ENCODE measurements around the gene TMEM88. TPM values are rescaled to one million over a fixed set of nuclear protein-coding genes. Genes with fewer than 3 reads are reported as not detected.

Gene TMEM88
- total and polyA plus RNA-seq, 8 donors: 2.1 to 28.5 (median 2.9) TPM

DNA sequence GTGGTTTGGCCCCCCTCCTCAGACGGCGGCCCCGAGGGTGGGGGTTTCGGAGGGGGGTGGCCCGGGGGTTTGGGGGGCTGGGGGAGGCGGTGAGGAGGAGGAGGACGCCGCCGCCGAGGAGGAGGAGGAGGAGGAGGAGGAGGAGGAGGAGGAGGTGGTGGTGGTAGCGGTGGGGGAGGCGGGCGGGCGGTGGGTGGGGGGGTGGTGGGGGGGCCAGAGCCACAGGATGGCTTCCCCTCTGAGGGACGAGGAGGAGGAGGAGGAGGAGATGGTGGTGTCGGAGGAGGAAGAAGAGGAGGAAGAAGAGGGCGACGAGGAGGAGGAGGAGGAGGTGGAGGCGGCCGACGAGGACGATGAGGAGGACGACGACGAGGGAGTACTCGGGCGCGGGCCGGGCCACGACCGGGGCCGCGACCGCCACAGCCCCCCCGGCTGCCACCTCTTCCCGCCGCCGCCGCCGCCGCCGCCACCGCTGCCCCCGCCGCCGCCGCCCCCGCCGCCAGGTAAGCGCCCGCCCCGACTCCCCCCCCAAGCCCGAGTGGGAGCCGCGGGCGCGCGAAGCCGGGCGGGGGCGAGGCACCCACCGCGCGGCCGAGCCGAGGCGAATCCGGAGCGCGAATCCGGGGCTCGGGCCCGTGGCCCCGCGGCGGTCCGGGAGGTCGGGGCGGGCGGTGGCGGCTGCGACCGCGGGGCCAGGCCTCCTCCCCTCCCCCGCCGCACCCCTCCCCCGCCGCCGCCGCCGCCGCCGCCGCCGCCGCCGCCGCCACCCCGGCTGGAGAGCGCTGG lies 29.9 kb downstream of the TMEM88 start:
- ATAC-seq (peak in 1 of 4 donors; percentile 16), FAIRE-seq (no peak), DNase-seq (peak in 3 of 6 donors; percentile 23 to 73 (median 51))
- peak overlapping the region; percentile 80 to 97 (median 88) for H3K27ac ChIP-seq
- peaks cover 22 to 33% (median 24%) of the 10 kb centered on the region in 3 donors for H3K4me1 ChIP-seq
- peak overlapping the region; percentile 77 to 84 (median 82) for H3K4me3 ChIP-seq
- WGBS, 2 donors: 0 to 4% methylated on average over 22 to 79 of the region's 100 CpGs
- no peaks in the 10 kb centered on the region for H3K27me3 ChIP-seq
- H3K9me3 ChIP-seq: no peaks in the 10 kb centered on the region
- peaks cover 0 to 8% (median 0%) of the 10 kb centered on the region in 3 donors for H3K36me3 ChIP-seq
- intact Hi-C loops (cut with DNase I): no loop called here
- TF ChIP-seq, protein P1, sequence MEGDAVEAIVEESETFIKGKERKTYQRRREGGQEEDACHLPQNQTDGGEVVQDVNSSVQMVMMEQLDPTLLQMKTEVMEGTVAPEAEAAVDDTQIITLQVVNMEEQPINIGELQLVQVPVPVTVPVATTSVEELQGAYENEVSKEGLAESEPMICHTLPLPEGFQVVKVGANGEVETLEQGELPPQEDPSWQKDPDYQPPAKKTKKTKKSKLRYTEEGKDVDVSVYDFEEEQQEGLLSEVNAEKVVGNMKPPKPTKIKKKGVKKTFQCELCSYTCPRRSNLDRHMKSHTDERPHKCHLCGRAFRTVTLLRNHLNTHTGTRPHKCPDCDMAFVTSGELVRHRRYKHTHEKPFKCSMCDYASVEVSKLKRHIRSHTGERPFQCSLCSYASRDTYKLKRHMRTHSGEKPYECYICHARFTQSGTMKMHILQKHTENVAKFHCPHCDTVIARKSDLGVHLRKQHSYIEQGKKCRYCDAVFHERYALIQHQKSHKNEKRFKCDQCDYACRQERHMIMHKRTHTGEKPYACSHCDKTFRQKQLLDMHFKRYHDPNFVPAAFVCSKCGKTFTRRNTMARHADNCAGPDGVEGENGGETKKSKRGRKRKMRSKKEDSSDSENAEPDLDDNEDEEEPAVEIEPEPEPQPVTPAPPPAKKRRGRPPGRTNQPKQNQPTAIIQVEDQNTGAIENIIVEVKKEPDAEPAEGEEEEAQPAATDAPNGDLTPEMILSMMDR (IDR thresholded peaks at IDR 0.05): no peak

DNA sequence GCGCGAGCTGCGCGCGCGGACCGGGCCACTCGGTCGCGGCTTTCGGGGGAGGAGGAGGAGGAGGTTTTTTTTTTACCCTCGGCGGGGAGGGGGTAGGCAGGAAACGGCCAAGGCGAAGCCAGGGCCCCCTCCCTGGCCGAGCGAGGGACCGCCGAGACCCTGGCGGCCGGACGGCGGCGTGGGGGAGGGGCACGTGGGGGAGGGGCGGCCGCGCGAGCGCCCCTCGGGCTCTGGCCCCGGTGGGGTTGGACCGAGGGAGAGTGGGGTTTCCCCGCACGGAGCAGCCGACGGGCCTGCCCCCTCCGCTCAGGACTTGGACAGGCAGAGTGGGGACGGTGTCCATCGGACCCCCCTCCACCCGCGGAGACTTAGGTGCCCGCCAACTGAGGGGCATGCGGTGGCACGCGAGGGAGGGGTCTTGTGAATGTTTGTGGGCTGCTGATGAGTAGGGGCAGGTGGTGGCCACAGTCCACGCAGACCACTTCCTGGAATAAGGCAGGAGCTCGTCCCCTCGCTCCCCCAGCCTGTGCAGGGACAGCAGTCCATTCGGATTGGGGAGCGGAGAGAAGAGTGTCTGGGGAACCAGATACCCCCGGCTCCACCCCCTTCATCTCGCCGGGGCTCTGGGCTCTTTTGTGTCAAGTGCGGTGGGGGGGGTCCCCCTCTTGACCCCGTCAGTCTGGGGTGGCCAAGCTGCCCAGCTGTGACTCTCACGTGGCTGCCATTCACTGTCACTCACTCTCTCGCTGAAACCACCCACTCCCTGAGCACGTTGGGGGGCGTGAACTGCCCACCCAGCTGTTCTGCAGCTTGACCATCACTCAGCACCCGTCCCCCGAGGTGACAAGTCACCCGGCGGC lies 30.7 kb downstream of the TMEM88 start:
- Histone ChIP-seq H3K36me3 (peaks cover 0 to under 1% (median 0%) of the 10 kb centered on the region in 3 donors), H3K4me3 (peak overlapping the region; percentile 77 to 84 (median 82)), H3K9me3 (no peaks in the 10 kb centered on the region), H3K27me3 (no peaks in the 10 kb centered on the region), H3K4me1 (peaks cover 25 to 38% (median 26%) of the 10 kb centered on the region in 3 donors), H3K27ac (peak overlapping the region; percentile 80 to 97 (median 88))
- peak; percentile 49 to 84 (median 70) for DNase-seq
- WGBS, 2 donors: 0 to 1% methylated on average over 35 to 64 of the region's 64 CpGs
- TF ChIP-seq, protein P1 (IDR thresholded peaks at IDR 0.05): no peak
- peak in 3 of 4 donors; percentile 0 to 9 (median 4) for ATAC-seq
- FAIRE-seq: no peak
- intact Hi-C loops (cut with DNase I): no loop called here

DNA sequence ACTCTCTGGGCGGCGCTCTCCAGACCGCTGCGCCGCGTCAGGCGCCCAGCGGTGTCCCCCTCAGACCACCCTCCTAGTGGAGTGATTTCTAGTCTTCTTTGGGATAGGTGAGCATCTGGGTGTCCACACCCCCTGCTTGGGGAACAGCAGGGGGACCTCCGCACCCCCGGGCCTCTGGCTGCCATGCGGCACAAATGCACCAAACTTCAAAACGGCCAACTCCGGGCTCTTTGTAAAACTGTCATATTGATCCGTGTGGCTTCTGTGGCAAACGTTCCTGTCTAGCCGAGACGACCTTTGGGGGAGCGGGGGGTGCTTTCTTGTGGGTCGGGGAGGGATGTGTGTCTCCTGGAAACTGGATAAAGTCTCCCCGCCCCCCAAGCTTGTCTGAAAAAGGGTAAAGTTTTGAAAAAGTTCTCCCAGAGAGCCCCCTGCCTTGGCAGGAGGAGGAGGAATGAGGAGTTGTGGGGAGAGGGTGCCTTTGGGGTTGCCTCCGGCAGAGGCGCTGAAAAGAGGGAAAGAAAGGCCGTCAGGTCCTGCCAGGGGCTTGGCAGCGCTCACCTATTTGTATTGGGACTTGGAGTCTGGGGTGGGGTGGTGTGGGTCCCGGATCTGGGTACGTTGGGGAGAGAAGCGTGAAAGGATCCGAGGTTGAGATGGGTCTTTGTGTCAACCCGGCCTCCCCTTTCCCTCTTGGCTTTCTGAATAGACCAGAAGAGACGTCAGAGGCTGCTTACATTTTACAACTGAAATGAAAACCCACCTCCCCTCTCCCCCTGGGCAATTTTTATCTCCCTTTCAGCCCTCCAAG lies 31.6 kb downstream of the TMEM88 start:
- TF ChIP-seq, protein P1 (IDR thresholded peaks at IDR 0.05): no peak
- FAIRE-seq (no peak), DNase-seq (peak in 5 of 6 donors; percentile 48 to 64 (median 54)), ATAC-seq (peak in 2 of 4 donors; percentile 1 to 4)
- WGBS, 2 donors: 1 to 2% methylated on average over 30 of the region's 30 CpGs
- H3K36me3 ChIP-seq: no peaks in the 10 kb centered on the region
- intact Hi-C loops (cut with DNase I): no loop called here
- peaks cover 25 to 34% (median 26%) of the 10 kb centered on the region in 3 donors for H3K4me1 ChIP-seq
- no peaks in the 10 kb centered on the region for H3K9me3 ChIP-seq
- peak overlapping the region; percentile 77 to 84 (median 82) for H3K4me3 ChIP-seq
- no peaks in the 10 kb centered on the region for H3K27me3 ChIP-seq
- peak overlapping the region; percentile 80 to 97 (median 88) for H3K27ac ChIP-seq

DNA sequence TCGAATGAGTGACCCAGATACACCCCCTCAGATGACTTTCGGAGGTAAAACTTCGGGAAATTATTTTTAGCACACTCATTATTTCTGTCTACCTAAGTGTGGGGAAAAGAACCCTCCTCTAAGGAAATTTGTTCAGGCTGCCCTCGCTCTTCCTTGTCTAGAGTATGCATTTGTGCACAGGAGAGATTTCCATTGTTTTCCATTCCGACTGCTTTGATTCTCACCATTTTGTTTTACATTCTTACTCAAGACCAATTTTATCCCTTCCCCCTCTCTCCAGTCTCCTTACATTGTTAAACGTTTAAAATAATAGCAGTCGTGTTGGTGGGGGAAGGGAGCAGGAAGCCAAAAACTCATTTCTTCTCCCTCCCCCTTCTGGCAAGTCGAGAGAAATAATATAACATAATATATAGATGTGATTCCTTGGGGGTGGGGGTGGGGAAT lies 32.2 kb downstream of the TMEM88 start:
- no peaks in the 10 kb centered on the region for H3K36me3 ChIP-seq
- DNase-seq (no peak), ATAC-seq (no peak), FAIRE-seq (no peak)
- no peaks in the 10 kb centered on the region for H3K9me3 ChIP-seq
- H3K4me3 ChIP-seq: peak overlapping the region in 2 of 4 donors; percentile 84
- H3K27ac ChIP-seq: peak overlapping the region; percentile 80 to 97 (median 88)
- H3K27me3 ChIP-seq: no peaks in the 10 kb centered on the region
- WGBS, 2 donors: 1 to 4% methylated on average over 8 of the region's 8 CpGs
- H3K4me1 ChIP-seq: peaks cover 25 to 29% (median 26%) of the 10 kb centered on the region in 3 donors
- TF ChIP-seq, protein P1 (IDR thresholded peaks at IDR 0.05): no peak
- intact Hi-C loops (cut with DNase I): no loop called here
